Smooth muscle cell (in vitro differentiated cells): Measurements from ENCODE around the gene RNF212. TPM values are rescaled to one million over a fixed set of nuclear protein-coding genes. Genes with fewer than 3 reads are reported as not detected.

Source experiments
- DNase-seq: peaks from one replicate; lab custom pipeline; 2025; ENCODE audit not compliant: unreplicated experiment; lab: John Stamatoyannopoulos, UW
- H2AFZ ChIP-seq: fragments of 200-600 bp; sonication (generic); 2 replicates; pipeline ENCODE4 v1.6.0; 2016; ENCODE audit warnings: antibody characterized with exemption, low read depth, mild to moderate bottlenecking
- H3F3A ChIP-seq: fragments of 200-600 bp; sonication (generic); 2 replicates; pipeline ENCODE4 v1.6.0; 2017; ENCODE audit warnings: antibody characterized with exemption, low read depth
- H3K27ac ChIP-seq: fragments of 200-600 bp; sonication (generic); 2 replicates; pipeline ENCODE4 v1.5.1; 2016; ENCODE audit warnings: low read depth, mild to moderate bottlenecking
- H3K27me3 ChIP-seq: fragments of 200-600 bp; sonication (generic); 2 replicates; pipeline ENCODE4 v1.6.1; 2016; ENCODE audit warnings: low read depth, mild to moderate bottlenecking
- H3K36me3 ChIP-seq: fragments of 200-600 bp; sonication (generic); 2 replicates; pipeline ENCODE4 v1.5.1; 2016; ENCODE audit warnings: low read depth
- H3K4me1 ChIP-seq: fragments of 200-600 bp; sonication (generic); 2 replicates; pipeline ENCODE4 v1.5.1; 2016; ENCODE audit warnings: low read depth
- H3K4me2 ChIP-seq: fragments of 200-600 bp; sonication (generic); 2 replicates; pipeline ENCODE4 v1.6.0; 2016; ENCODE audit warnings: mild to moderate bottlenecking
- H3K4me3 ChIP-seq: fragments of 200-600 bp; sonication (generic); 2 replicates; pipeline ENCODE4 v1.5.1; 2016; ENCODE audit warnings: mild to moderate bottlenecking
- H3K79me2 ChIP-seq: fragments of 200-600 bp; sonication (generic); 2 replicates; pipeline ENCODE4 v1.6.0; 2016; ENCODE audit warnings: low read depth, mild to moderate bottlenecking
- H3K9ac ChIP-seq: fragments of 200-600 bp; sonication (generic); 2 replicates; pipeline ENCODE4 v1.6.0; 2016; ENCODE audit warnings: low read depth
- H3K9me3 ChIP-seq: fragments of 200-600 bp; sonication (generic); replicated peaks from 2 replicates; pipeline ENCODE4 v1.5.1; 2016; ENCODE audit warnings: low read depth
- H4K20me1 ChIP-seq: fragments of 200-600 bp; sonication (generic); 2 replicates; pipeline ENCODE4 v1.6.0; 2016; ENCODE audit warnings: low read depth
- WGBS: methylation state at CpG from one replicate; pipeline ENCODE4 v1.1.7; 2016; ENCODE audit warnings: low lambda C conversion rate; 5-methylcytosine and 5-hydroxymethylcytosine counted together
- polyA plus RNA-seq: library from polyadenylated mRNA; unstranded; fragments of >200 nt; fragmentation: Nextera tagmentation; extraction: Ambion mirVana; gene quantifications from 2 replicates; pipeline ENCODE4 v1.2.1, GENCODE V29; 2016
- total RNA-seq: library from RNA; depleted of rRNA; stranded (reverse); fragments of >200 nt; gene quantifications from 2 replicates; pipeline ENCODE4 v1.2.3, GENCODE V29; 2014
- TF ChIP-seq, protein P1 (sequence below): fragments of 200-600 bp; sonication (generic); IDR thresholded peaks from 2 replicates; pipeline ENCODE4 v1.5.1; 2017; ENCODE audit warnings: borderline replicate concordance, mild to moderate bottlenecking, antibody characterized with exemption; ENCODE audit not compliant: insufficient read depth, poor library complexity, severe bottlenecking

The RNF212 gene
- total and polyA plus RNA-seq, 2 experiments from 2014 or later: 1.3 to 4.6 TPM

- WGBS: 93% methylated on average over 10 of the region's 15 CpGs
- TF ChIP-seq, protein P1, sequence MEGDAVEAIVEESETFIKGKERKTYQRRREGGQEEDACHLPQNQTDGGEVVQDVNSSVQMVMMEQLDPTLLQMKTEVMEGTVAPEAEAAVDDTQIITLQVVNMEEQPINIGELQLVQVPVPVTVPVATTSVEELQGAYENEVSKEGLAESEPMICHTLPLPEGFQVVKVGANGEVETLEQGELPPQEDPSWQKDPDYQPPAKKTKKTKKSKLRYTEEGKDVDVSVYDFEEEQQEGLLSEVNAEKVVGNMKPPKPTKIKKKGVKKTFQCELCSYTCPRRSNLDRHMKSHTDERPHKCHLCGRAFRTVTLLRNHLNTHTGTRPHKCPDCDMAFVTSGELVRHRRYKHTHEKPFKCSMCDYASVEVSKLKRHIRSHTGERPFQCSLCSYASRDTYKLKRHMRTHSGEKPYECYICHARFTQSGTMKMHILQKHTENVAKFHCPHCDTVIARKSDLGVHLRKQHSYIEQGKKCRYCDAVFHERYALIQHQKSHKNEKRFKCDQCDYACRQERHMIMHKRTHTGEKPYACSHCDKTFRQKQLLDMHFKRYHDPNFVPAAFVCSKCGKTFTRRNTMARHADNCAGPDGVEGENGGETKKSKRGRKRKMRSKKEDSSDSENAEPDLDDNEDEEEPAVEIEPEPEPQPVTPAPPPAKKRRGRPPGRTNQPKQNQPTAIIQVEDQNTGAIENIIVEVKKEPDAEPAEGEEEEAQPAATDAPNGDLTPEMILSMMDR: no peak
- Histone ChIP-seq H3K27ac (no peak overlapping the region), H3F3A (no peaks in the 10 kb centered on the region), H3K4me1 (peaks cover 14% of the 10 kb centered on the region), H3K4me3 (no peak overlapping the region), H3K9me3 (no peaks in the 10 kb centered on the region), H3K36me3 (no peaks in the 10 kb centered on the region), H4K20me1 (no peaks in the 10 kb centered on the region), H3K79me2 (no peaks in the 10 kb centered on the region), H2AFZ (no peak overlapping the region), H3K4me2 (no peak overlapping the region), H3K27me3 (no peaks in the 10 kb centered on the region), H3K9ac (no peak overlapping the region)
- no peak for DNase-seq
These were observed 77.3 kb downstream of the RNF212 start for GRCh38 chr4:1036095-1036494.

- Histone ChIP-seq H3K36me3 (no peaks in the 10 kb centered on the region), H3K27ac (no peak overlapping the region), H3K27me3 (no peaks in the 10 kb centered on the region), H3K4me3 (no peak overlapping the region), H2AFZ (no peak overlapping the region), H3K9ac (no peak overlapping the region), H3K9me3 (no peaks in the 10 kb centered on the region), H3K4me2 (no peak overlapping the region), H3F3A (no peaks in the 10 kb centered on the region), H3K79me2 (no peaks in the 10 kb centered on the region), H4K20me1 (no peaks in the 10 kb centered on the region), H3K4me1 (peaks cover 10% of the 10 kb centered on the region)
- 92% methylated on average over 26 of the region's 26 CpGs for WGBS
- TF ChIP-seq, protein P1: no peak
- DNase-seq: no peak
These were observed 77.9 kb downstream of the RNF212 start for GRCh38 chr4:1035510-1035909.

GRCh38 chr4:1033840-1034551 lies 79.4 kb downstream of the RNF212 start:
- no peaks in the 10 kb centered on the region for H3K27me3 ChIP-seq
- whole genome bisulfite sequencing: 89% methylated on average over 27 of the region's 35 CpGs
- H3K4me2 ChIP-seq: no peak overlapping the region

More at GRCh38 chr4:1033840-1034551, 79.4 kb downstream of the RNF212 start:
- Histone ChIP-seq H3K36me3 (no peaks in the 10 kb centered on the region), H3K9me3 (no peaks in the 10 kb centered on the region), H3K4me1 (peaks cover 5% of the 10 kb centered on the region), H2AFZ (no peak overlapping the region), H3F3A (no peaks in the 10 kb centered on the region), H3K27ac (no peak overlapping the region), H4K20me1 (no peaks in the 10 kb centered on the region), H3K79me2 (no peaks in the 10 kb centered on the region), H3K9ac (no peak overlapping the region), H3K4me3 (no peak overlapping the region)
- no peak for DNase-seq
- TF ChIP-seq, protein P1: no peak
